AG09319 (cell line): ENCODE measurements around the gene RGS9.
"Not testable (repeated sequence)": the region's sequence is repeated elsewhere in the genome, so short reads cannot be mapped to it uniquely, and the experiment has no call there.

Experiments used
- DNase-seq: peaks from one replicate; pipeline ENCODE4 v3.0.0-alpha.2; 2010; ENCODE audit warnings: low read depth; ENCODE audit errors: extremely low read depth
- TF ChIP-seq, protein P1 (sequence below): IDR thresholded peaks from 2 replicates; pipeline ENCODE4 v1.5.1; 2011; ENCODE audit warnings: low read depth, mild to moderate bottlenecking, inconsistent platforms, low read length, moderate library complexity

Gene RGS9

DNA sequence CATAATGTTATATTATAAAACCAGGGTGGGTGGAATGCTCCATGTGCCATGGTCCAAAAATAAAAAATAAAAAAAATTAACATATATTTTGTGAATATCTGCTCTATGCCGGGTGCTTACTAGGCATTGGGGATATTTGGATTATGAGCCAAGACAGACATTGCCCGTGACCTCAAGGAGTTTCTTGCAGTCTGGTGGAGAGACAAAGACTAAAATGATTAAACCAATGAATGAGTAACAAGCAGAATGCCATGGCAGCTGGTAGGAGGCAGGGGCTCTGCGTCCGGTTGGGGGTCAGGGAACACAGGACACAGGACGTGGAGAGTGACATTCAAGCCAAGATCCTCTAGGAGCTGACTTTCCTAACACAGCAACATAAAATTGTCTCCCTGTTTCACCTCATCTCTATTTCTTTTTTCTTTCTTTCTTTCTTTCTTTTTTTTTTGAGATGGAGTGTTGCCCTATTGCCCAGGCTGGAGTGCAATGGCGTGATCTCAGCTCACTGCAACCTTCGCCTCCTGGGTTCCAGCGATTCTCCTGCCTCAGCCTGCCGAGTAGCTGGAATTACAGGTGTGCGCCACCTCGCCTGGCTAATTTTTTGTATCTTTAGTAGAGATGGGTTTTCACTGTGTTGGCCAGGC is 35.4 kb downstream of the RGS9 start:
- DNase-seq, result no peak
- TF ChIP-seq, protein P1, sequence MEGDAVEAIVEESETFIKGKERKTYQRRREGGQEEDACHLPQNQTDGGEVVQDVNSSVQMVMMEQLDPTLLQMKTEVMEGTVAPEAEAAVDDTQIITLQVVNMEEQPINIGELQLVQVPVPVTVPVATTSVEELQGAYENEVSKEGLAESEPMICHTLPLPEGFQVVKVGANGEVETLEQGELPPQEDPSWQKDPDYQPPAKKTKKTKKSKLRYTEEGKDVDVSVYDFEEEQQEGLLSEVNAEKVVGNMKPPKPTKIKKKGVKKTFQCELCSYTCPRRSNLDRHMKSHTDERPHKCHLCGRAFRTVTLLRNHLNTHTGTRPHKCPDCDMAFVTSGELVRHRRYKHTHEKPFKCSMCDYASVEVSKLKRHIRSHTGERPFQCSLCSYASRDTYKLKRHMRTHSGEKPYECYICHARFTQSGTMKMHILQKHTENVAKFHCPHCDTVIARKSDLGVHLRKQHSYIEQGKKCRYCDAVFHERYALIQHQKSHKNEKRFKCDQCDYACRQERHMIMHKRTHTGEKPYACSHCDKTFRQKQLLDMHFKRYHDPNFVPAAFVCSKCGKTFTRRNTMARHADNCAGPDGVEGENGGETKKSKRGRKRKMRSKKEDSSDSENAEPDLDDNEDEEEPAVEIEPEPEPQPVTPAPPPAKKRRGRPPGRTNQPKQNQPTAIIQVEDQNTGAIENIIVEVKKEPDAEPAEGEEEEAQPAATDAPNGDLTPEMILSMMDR, result no peak

DNA sequence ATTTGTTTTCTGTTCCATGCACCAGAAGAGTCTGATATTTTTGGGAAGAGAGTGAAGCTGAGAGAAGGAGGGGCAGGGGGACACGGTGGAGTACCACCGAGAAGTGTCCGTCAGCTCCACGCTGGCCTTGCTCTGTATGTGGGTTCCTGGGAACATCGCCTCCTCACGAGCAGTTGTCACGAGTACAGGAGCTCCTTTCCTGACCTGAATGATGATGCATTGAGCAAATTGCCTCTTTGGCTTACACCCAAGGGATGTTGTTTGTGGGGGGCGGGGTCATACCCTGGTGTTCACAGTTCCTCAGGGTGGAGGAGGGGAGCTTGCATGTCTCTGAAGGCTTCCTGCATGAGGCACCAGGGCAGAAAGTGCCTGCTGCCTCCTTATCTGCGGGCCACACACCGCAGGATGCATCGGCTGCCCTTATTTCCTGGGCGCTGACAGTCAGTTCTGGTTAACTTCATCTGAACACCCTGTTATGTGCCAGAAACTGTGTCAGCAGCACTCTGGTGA is 36.2 kb downstream of the RGS9 start:
- DNase-seq, result no peak
- TF ChIP-seq, protein P1, result no peak

DNA sequence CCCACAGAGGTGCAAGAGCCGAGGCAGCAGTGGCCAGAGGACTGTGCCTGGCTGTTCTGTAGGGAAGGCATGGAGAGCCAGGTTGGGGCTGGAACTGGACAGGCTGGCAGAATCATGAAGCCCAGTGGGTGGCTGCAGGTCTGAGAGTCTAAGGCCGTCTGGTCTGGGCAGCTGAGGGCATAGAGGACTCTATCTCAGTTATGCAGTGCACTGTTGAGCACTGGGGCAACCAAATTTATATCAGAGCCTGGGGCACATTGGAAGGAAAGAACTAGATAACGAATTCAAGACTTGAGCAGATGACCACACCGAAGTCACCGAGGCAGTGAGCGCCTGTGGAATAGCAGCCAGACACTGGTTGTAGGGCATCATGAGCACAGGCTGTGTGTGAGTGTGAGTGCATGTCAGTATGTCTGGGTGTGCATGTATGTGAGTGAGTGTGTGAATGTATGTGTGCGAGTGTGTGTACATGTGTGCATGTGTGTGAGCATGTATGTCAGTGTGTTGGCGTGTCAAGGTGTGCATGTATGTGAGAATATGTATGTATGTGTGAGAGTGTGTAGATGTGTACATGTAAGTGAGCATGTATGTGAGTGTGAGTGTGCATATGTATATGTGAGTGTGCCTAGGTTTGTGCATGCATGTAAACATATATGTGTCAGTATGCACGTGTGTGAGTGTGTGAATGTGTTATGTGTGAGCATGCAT is 37.0 kb downstream of the RGS9 start:
- TF ChIP-seq, protein P1, result no peak
- DNase-seq, result no peak

DNA sequence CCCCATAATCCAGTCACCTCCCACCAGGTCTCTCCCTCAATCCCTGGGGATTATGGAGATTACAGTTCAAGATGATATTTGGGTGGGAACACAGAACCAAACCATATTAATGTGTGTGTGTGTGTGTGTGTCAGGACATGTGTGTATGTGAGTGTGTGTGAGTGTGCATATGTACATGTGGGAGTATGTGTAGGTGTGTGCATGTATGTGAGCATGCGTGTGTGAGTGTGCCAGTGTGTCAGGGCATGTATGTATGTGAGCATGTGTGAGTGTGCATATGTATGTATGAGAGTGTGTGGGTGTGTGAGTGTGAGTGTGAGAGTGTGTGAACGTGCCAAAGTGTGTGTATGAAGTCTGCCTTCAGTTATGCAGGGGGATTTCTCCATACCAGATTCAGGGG is 37.8 kb downstream of the RGS9 start:
- no peak for DNase-seq
- TF ChIP-seq, protein P1, result no peak

DNA sequence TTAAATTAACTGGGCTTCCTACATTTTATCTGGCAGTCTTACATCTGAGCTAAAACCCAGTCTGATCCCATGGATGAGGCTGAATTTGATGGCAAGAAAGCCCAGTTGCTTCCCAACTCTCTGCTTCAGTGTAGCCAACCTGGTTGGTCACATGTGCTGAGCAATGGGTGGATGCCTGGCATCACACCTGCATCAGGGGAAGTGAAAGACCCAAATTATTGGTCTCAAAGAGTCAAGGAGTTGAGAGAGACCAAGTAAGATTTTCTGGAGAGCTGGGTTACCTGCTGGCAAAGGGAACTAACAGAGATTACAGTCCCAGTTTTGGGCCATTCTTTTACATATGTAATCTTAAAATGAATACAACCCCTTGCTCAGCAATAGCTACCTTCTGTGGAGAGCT is 38.8 kb downstream of the RGS9 start:
- DNase-seq, result no peak
- TF ChIP-seq, protein P1, result no peak

DNA sequence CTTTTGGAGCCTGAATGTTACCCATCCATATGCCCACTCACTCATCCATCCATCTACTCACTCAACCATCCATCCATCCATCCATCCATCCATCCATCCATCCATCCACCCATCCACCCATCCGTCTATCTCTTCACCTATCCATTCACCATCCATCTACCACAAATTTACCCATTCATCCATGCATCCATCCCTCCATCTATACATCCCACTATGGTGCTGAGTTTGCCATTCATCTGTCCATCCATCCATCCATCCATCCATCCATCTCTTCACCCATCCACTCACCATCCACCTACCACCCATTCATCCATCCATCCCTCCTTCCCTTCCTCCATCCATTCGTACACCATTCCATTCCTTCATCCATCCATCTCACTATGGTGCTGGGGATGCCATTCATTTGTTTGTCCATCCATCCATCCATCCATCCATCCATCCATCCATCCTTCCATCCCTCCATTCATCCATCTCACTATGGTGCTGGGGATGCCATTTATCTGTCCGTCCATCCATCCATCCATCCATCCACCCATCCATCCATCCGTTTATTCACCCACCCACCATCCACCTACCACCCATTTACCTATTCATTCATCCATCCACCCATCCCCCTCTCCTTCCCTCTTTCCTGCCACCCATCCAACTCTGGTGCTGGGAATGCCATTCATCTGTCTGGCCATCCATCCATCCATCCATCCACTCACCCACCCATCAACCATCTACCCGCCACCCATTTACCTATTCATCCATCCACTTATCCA is 39.7 kb downstream of the RGS9 start:
- TF ChIP-seq, protein P1, result no peak
- no peak for DNase-seq

DNA sequence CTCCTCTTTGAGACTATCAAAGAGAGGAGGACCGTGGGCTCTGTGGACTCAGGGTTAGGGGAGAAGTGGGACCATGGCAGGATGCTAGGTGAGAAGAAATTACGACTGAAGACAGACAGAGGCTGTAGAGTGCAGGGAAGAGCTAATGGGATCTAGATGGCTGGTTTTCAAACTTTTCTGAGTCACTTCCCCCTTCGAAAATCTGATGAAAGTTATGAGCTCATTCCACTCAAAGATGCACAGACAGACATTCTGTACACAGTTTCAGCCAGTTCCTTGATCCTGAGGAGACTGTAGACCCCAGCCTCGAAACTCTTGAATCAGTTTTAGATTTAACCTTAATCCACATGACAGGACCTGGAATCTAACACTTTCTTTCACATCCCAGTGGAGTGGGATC is 40.7 kb downstream of the RGS9 start:
- no peak for DNase-seq
- TF ChIP-seq, protein P1, result no peak

DNA sequence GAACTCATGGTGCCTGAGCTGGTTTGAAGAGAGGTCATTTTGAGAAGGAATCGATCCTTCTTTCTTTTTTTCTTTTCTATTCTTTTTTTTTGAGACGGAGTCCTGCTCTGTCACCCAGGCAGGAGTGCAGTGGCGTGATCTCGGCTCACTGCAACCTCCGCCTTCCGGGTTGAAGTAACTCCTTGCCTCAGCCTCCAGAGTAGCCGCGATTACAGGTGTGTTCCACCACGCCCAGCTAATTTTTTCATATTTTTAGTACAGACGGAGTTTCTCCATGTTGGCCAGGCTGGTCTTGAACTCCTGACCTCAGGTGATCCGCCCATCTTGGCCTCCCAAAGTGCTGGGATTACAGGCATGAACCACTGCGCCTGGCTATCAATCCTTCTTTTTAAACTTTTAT is 43.1 kb downstream of the RGS9 start:
- DNase-seq, result not testable (repeated sequence)

DNA sequence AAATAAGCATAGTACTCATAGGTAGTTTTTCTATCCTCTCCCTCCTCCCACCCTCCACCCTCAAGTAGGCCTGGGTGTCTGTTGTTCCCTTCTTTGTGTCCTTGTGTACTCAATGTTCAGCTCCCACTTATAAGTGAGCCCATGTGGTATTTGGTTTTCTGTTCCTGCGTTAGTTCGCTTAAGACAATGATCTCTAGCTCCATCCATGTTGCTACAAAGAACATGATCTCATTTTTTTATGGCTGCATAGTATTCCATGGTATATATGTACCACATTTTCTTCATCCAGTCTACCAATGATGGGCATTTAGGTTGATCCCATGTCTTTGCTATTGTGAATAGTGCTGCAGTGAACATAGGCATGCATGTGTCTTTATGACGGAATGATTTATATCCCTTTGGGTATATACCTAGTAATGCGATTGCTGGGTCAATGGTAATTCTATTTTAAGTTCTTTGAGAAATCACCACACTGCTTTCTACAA is 43.6 kb downstream of the RGS9 start:
- not testable (repeated sequence) for DNase-seq
